ENCODE measurements around the gene GPR152. TPM values are rescaled to one million over a fixed set of nuclear protein-coding genes. Genes with fewer than 3 reads are reported as not detected.
A peak's percentile ranks its signal among the peaks of the same experiment; 100 is the strongest.

GPR152 gene
- total RNA-seq, 4 donors from 2014 or later = not detected

DNA sequence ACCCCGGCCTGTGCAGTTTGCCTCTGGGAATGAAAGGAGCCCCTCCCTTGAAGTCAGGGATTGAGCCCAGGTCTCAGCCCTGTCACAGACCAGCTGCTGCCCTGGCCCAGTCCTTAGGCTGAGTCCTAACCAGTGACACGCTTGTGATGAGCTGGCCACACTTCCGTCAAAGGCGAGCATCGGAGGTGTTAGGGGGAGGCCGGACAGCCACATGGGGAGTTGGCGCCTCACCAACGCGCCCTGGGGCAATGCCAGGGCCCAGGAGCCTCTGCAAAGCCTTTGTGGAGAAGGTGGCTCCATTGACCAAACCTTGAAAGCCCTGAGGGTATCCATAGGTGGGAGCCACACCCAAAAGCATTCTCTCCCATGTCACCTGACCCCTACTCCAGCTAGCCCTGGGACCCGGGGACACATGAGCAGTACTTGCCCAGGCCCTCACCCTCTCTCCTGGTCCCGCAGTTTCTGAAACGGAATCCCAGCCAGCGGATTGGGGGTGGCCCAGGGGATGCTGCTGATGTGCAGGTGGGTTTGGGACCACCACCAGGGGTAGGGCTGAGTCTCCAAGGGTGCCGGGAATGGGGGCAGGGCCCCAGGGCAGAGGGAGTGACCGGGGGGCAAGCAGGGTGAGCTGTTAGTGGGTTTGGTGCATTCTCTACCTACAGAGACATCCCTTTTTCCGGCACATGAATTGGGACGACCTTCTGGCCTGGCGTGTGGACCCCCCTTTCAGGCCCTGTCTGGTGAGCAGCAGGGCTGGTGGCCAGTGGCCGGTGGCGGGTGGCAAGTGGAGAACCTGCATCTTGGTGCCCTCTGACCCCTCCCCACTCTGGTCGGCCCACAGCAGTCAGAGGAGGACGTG, 18.8 kb downstream of the GPR152 start:
- TF ChIP-seq EP300 (IDR thresholded peaks at IDR 0.05) = no peak
- H3K4me3 ChIP-seq = no peak overlapping the region
- ATAC-seq = no peak
- H3K4me1 ChIP-seq = peaks cover 0 to 60% (median 9%) of the 10 kb centered on the region in 3 donors
- H3K27ac ChIP-seq = peak overlapping the region in 1 of 4 donors; percentile 10
- peaks cover 0 to 90% of the 10 kb centered on the region in 2 donors for H3K36me3 ChIP-seq
- no peaks in the 10 kb centered on the region for H3K27me3 ChIP-seq
- no peaks in the 10 kb centered on the region for H3K9me3 ChIP-seq
- WGBS, 2 donors (ENCODE audit: low coverage in 1 of 2) = 60 to 78% methylated on average over 1 to 3 of the region's 22 CpGs

DNA sequence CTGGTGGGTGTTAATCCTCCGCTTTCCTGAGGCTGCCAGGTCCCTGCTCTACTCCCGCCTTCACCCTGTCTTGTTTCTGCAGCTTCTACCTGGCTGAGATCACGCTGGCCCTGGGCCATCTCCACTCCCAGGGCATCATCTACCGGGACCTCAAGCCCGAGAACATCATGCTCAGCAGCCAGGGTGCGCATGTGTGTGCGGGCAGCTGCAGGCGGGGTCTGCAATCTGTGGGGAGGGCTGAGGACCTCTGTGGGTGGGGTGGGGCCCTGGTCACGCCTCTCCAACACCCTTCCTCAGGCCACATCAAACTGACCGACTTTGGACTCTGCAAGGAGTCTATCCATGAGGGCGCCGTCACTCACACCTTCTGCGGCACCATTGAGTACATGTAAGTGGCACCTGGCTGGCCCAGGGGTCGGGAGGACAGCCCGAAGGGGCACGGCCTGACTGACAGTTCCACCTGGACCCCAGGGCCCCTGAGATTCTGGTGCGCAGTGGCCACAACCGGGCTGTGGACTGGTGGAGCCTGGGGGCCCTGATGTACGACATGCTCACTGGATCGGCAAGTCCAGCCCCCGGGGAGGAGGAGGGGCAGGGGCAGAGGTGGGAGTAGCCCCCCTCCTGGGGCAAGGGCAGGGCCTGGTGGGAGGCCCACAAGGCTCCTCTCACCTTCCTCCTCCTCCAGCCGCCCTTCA, 19.7 kb downstream of the GPR152 start:
- no peak for TF ChIP-seq EP300 (IDR thresholded peaks at IDR 0.05)
- no peak for TF ChIP-seq POLR2AphosphoS5 (IDR thresholded peaks at IDR 0.05)
- TF ChIP-seq, protein P1, sequence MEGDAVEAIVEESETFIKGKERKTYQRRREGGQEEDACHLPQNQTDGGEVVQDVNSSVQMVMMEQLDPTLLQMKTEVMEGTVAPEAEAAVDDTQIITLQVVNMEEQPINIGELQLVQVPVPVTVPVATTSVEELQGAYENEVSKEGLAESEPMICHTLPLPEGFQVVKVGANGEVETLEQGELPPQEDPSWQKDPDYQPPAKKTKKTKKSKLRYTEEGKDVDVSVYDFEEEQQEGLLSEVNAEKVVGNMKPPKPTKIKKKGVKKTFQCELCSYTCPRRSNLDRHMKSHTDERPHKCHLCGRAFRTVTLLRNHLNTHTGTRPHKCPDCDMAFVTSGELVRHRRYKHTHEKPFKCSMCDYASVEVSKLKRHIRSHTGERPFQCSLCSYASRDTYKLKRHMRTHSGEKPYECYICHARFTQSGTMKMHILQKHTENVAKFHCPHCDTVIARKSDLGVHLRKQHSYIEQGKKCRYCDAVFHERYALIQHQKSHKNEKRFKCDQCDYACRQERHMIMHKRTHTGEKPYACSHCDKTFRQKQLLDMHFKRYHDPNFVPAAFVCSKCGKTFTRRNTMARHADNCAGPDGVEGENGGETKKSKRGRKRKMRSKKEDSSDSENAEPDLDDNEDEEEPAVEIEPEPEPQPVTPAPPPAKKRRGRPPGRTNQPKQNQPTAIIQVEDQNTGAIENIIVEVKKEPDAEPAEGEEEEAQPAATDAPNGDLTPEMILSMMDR (IDR thresholded peaks at IDR 0.05) = no peak
- TF ChIP-seq POLR2A (IDR thresholded peaks at IDR 0.05) = no peak
- WGBS, 2 donors (ENCODE audit: low coverage in 1 of 2) = 96% methylated on average over 4 of the region's 22 CpGs; no CpG with 5 or more reads in 1 of the 2 donors
- Histone ChIP-seq H3K9me3 (no peaks in the 10 kb centered on the region), H3K4me1 (peaks cover 0 to 63% (median 10%) of the 10 kb centered on the region in 3 donors), H3K27ac (no peak overlapping the region), H3K4me3 (no peak overlapping the region), H3K36me3 (peaks cover 0 to 80% of the 10 kb centered on the region in 2 donors), H3K27me3 (no peaks in the 10 kb centered on the region)
- ATAC-seq = no peak

- peaks cover 0 to 72% of the 10 kb centered on the region in 2 donors for H3K36me3 ChIP-seq
Observed at GRCh38 chr11:67431346-67432249, 20.9 kb downstream of the GPR152 start.

GRCh38 chr11:67429722-67430121, 22.8 kb downstream of the GPR152 start:
- 56 to 79% methylated on average over 8 to 11 of the region's 11 CpGs for WGBS, 2 donors (ENCODE audit: low coverage in 1 of 2)

More at GRCh38 chr11:67431346-67432249, 20.9 kb downstream of the GPR152 start:
- 50 to 85% methylated on average over 4 to 16 of the region's 24 CpGs for WGBS, 2 donors (ENCODE audit: low coverage in 1 of 2)
- peaks cover 0 to 61% (median 13%) of the 10 kb centered on the region in 3 donors for H3K4me1 ChIP-seq
- no peaks in the 10 kb centered on the region for H3K27me3 ChIP-seq
- TF ChIP-seq, protein P1 (IDR thresholded peaks at IDR 0.05) = no peak
- TF ChIP-seq POLR2AphosphoS5 (IDR thresholded peaks at IDR 0.05) (no peak), EP300 (IDR thresholded peaks at IDR 0.05) (no peak), POLR2A (IDR thresholded peaks at IDR 0.05) (no peak)
- no peak overlapping the region for H3K4me3 ChIP-seq
- H3K27ac ChIP-seq = no peak overlapping the region
- H3K9me3 ChIP-seq = no peaks in the 10 kb centered on the region
- no peak for ATAC-seq

More at GRCh38 chr11:67429722-67430121, 22.8 kb downstream of the GPR152 start:
- H3K36me3 ChIP-seq = peaks cover 0 to 55% of the 10 kb centered on the region in 2 donors
- H3K4me3 ChIP-seq = peak overlapping the region in 1 of 2 donors; percentile 66
- TF ChIP-seq EP300 (IDR thresholded peaks at IDR 0.05) (no peak), POLR2A (IDR thresholded peaks at IDR 0.05) (no peak), POLR2AphosphoS5 (IDR thresholded peaks at IDR 0.05) (no peak)
- TF ChIP-seq, protein P1 (IDR thresholded peaks at IDR 0.05) = no peak
- no peaks in the 10 kb centered on the region for H3K9me3 ChIP-seq
- H3K27me3 ChIP-seq = no peaks in the 10 kb centered on the region
- H3K27ac ChIP-seq = peak overlapping the region in 1 of 4 donors; percentile 90
- no peak for ATAC-seq
- peaks cover 0 to 42% (median 13%) of the 10 kb centered on the region in 3 donors for H3K4me1 ChIP-seq

Data from gastroesophageal sphincter (tissue), 4 donors.